GM18909 (cell line): ENCODE results near the gene CHIT1.
"Not testable (repeated sequence)": the region's sequence is repeated elsewhere in the genome, so short reads cannot be mapped to it uniquely, and the experiment has no call there.

Source experiments
- ATAC-seq: cut with Tn5 transposase; IDR thresholded peaks from one replicate; pipeline ENCODE4 v1.9.1; 2021; ENCODE audit warnings: mild to moderate bottlenecking; ENCODE audit not compliant: unreplicated experiment, poor library complexity

The CHIT1 gene

GRCh38 chr1:203267347-203267846 lies 37.9 kb upstream of the CHIT1 start:
- peak; percentile 58 for ATAC-seq

GRCh38 chr1:203266140-203266539 lies 36.7 kb upstream of the CHIT1 start:
- not testable (repeated sequence) for ATAC-seq

GRCh38 chr1:203265541-203265940 lies 36.1 kb upstream of the CHIT1 start:
- ATAC-seq = no peak

GRCh38 chr1:203264052-203264501 lies 34.6 kb upstream of the CHIT1 start:
- ATAC-seq = no peak

GRCh38 chr1:203263496-203263895 lies 34.0 kb upstream of the CHIT1 start:
- no peak for ATAC-seq

- not testable (repeated sequence) for ATAC-seq
Observed at GRCh38 chr1:203256636-203257035, 27.2 kb upstream of the CHIT1 start.

GRCh38 chr1:203254782-203255181 lies 25.3 kb upstream of the CHIT1 start:
- not testable (repeated sequence) for ATAC-seq

GRCh38 chr1:203252678-203253077 lies 23.2 kb upstream of the CHIT1 start:
- ATAC-seq = no peak

GRCh38 chr1:203251466-203251865 lies 22.0 kb upstream of the CHIT1 start:
- no peak for ATAC-seq

- ATAC-seq = no peak
Observed at GRCh38 chr1:203250911-203251310, 21.4 kb upstream of the CHIT1 start.

- ATAC-seq = no peak
Observed at GRCh38 chr1:203244776-203245175, 15.3 kb upstream of the CHIT1 start.

GRCh38 chr1:203241708-203242107 lies 12.2 kb upstream of the CHIT1 start:
- ATAC-seq = not testable (repeated sequence)

- ATAC-seq = no peak
Observed at GRCh38 chr1:203239526-203240305, 10.2 kb upstream of the CHIT1 start.

GRCh38 chr1:203239081-203239480 lies 9.6 kb upstream of the CHIT1 start:
- ATAC-seq = no peak

- ATAC-seq = no peak
Observed at GRCh38 chr1:203238535-203238934, 9.1 kb upstream of the CHIT1 start.

GRCh38 chr1:203234901-203235300 lies 5.4 kb upstream of the CHIT1 start:
- not testable (repeated sequence) for ATAC-seq

GRCh38 chr1:203228670-203229069 lies 803 bp downstream of the CHIT1 start:
- no peak for ATAC-seq

GRCh38 chr1:203227371-203228083 lies 1.9 kb downstream of the CHIT1 start:
- ATAC-seq = no peak

- ATAC-seq = no peak
Observed at GRCh38 chr1:203225071-203225470, 4.4 kb downstream of the CHIT1 start.

- no peak for ATAC-seq
Observed at GRCh38 chr1:203223012-203223775, 6.3 kb downstream of the CHIT1 start.

- no peak for ATAC-seq
Observed at GRCh38 chr1:203219934-203220333, 9.5 kb downstream of the CHIT1 start.
